Activated naive CD4-positive, alpha-beta T cell treated with anti-CD3 and anti-CD28 coated beads, Interleukin-2, amount 50 U/mL, for 72 hours (primary cell): ENCODE data around the gene FHAD1. TPM values are rescaled to one million over a fixed set of nuclear protein-coding genes. Genes with fewer than 3 reads are reported as not detected.
"Not testable (repeated sequence)": the region's sequence is repeated elsewhere in the genome, so short reads cannot be mapped to it uniquely, and the experiment has no call there.

Experiments used
- ATAC-seq, 2 donors: fragments of 150-1000 bp; cut with Tn5 transposase; 2 replicates each; pipeline ENCODE4 v1.10.0; 2021; ENCODE audit warnings: mild to moderate bottlenecking in 2 of 2, moderate library complexity in 2 of 2
- DNase-seq, 2 donors: peaks; one replicate each; pipeline ENCODE4 v3.0.0; 2021 to 2022; ENCODE audit warnings: low spot score in 2 of 2
- H3K27ac Mint-ChIP-seq, 2 donors: one replicate each; pipeline ENCODE4 v1.8.0; 2022; ENCODE audit warnings: mild to moderate bottlenecking in 2 of 2, mixed read lengths in 2 of 2
- H3K36me3 Mint-ChIP-seq, 2 donors: one replicate each; pipeline ENCODE4 v1.8.0; 2022; ENCODE audit warnings: mixed read lengths in 2 of 2
- H3K9me3 Mint-ChIP-seq, 2 donors: one replicate each; pipeline ENCODE4 v1.8.0; 2022; ENCODE audit warnings: mixed read lengths in 2 of 2
- total RNA-seq, 2 donors: library from RNA; stranded (reverse); gene quantifications; one replicate each; pipeline ENCODE4 v1.2.3, GENCODE V29; 2022

The FHAD1 gene
- total RNA-seq, 2 donors from 2014 or later, result 0.27 TPM; not detected in 1

DNA sequence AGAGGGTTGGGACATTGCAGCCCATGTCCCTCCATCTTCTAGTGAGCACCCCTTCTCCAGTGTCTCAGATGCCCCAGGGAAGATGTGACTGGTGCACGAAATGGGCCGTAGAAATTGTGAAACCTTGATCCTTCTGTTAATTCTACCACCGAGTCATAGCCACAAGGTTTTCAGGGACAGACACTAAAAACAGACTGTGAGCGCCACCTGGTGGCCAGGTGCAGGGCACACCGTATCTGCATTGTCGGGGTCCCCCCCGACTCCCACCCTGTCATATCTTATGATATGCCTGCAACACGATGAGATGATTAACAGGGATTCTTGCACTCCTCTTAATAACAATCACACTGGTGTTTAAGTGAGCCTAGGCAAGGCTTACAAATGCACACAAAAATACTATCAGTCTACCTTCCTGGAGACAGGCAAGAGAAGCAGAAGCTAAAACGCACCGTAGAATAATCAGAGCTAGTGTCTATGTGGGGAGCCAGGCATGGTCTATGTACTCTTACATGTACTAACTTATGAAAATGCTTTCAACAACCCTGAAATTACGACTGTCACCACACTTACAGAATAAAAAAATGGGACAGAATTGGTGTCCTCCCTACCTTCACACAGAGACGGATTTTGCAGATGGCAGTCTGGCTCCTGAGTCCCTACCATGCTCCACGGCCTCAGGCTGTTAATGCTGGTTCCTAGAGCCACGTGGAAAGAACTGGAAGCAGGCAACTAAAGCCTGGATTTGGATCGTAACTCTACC, 57.9 kb downstream of the FHAD1 start:
- no peaks in the 10 kb centered on the region for H3K9me3 Mint-ChIP-seq
- H3K36me3 Mint-ChIP-seq, result no peaks in the 10 kb centered on the region
- no peak overlapping the region for H3K27ac Mint-ChIP-seq
- ATAC-seq, result peak; percentile 73 to 81
- DNase-seq, result peak in 1 of 2 donors; percentile 79

DNA sequence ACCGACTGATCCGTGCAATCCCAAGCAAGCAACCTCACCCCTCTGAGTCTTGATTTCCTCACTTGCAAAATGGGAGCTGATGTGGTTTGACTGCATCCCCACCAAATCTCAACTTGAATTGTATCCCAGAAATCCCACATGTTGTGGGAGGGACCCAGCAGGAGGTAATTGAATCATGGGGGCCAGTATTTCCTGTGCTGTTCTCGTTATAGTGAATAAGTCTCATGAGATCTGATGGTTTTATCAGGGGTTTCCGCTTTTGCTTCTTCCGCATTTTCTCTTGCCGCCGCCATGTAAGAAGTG, 58.4 kb downstream of the FHAD1 start:
- no peak for DNase-seq
- Mint-ChIP-seq H3K27ac (no peak overlapping the region), H3K36me3 (no peaks in the 10 kb centered on the region), H3K9me3 (no peaks in the 10 kb centered on the region)
- no peak for ATAC-seq

DNA sequence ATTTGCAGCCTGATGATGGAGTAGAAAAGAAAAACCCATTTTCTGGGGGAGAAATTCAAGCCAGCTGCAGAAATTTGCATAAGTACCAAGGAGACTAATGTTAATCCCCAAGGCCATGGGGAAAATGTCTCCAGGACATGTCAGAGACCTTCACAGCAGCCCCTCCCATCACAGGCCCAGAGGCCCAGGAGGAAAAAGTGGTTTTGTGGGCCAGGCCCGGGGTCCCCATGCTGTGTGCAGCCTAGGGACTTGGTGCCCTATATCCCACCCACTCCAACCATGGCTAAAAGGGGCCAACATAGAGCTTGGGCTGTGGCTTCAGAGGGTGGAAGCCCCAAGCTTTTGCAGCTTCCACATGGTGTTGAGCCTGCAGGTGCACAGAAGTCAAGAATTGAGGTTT, 59.3 kb downstream of the FHAD1 start:
- H3K36me3 Mint-ChIP-seq, H3K27ac Mint-ChIP-seq, ATAC-seq, H3K9me3 Mint-ChIP-seq, DNase-seq: not testable (repeated sequence)

DNA sequence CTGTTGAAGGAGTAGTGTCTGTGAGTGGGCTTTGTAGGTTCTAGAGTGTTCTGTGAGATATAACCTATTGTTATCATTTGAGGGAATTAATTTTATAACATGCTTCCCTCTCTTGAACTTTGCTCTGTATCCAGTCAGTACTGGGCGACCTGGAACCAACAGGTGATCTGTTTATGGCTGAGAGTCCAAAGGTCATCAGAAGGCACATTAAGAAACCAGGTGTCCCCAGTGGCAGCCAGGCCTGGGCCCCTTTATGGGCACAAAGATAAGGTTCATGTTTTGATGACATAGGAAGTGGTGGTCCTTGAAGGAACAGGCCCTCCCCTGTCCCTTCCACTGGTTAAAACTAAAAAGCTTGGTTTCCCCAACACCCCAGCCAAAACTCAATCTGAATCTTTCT, 61.1 kb downstream of the FHAD1 start:
- peaks cover 0 to 5% of the 10 kb centered on the region in 2 donors for H3K9me3 Mint-ChIP-seq

GRCh38 chr1:15308621-15309027, 61.6 kb downstream of the FHAD1 start:
- ATAC-seq, result no peak
- peaks cover 0 to 5% of the 10 kb centered on the region in 2 donors for H3K9me3 Mint-ChIP-seq
- H3K27ac Mint-ChIP-seq, result no peak overlapping the region
- peaks cover 5% of the 10 kb centered on the region in 2 donors for H3K36me3 Mint-ChIP-seq
- no peak for DNase-seq

More for the DNA sequence above, 61.1 kb downstream of the FHAD1 start:
- Mint-ChIP-seq H3K36me3 (peaks cover 5% of the 10 kb centered on the region in 2 donors), H3K27ac (no peak overlapping the region)
- DNase-seq, result no peak
- ATAC-seq, result no peak

GRCh38 chr1:15309687-15310086, 62.7 kb downstream of the FHAD1 start:
- H3K27ac Mint-ChIP-seq, result no peak overlapping the region
- H3K36me3 Mint-ChIP-seq, result peaks cover 5% of the 10 kb centered on the region in 2 donors
- DNase-seq, result no peak
- H3K9me3 Mint-ChIP-seq, result peaks cover 0 to 5% of the 10 kb centered on the region in 2 donors
- ATAC-seq, result no peak

GRCh38 chr1:15310544-15310943, 63.5 kb downstream of the FHAD1 start:
- H3K36me3 Mint-ChIP-seq, result peaks cover 5% of the 10 kb centered on the region in 2 donors
- DNase-seq (no peak), ATAC-seq (no peak)
- no peak overlapping the region for H3K27ac Mint-ChIP-seq
- peaks cover 0 to 5% of the 10 kb centered on the region in 2 donors for H3K9me3 Mint-ChIP-seq

DNA sequence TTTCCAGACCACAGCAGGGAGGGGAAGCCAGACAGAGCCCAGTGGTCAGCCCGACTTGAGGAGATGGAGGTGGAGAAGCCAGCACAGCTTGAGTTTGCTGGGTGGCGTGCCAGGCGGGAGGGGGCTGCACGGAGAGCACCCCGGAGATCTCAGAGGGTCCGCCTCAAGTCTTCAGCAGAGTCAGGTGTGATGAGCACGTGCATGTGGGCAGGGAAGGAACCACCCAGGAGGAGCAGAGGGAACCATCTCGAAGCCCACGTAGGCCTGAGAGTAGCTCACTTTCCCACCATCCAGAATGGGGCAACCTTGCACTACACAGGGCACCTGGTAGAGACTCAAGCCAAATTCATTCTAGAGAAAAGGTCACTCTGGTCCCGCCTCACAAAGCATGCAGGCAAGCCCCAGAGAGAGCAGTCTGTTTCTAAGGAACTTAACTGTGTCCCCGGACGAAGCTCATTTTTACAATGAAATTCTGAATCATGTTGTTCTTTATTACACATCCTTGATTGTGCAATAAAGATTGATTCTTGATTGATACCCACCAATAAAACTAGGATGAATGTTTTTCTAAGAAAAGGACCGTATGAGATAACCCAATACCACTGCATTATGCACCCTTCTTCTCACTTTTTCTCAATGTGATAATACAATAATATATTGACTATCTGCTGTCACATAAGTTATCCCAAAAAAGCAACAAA, 64.2 kb downstream of the FHAD1 start:
- H3K27ac Mint-ChIP-seq, result no peak overlapping the region
- H3K9me3 Mint-ChIP-seq, result peaks cover 0 to 5% of the 10 kb centered on the region in 2 donors
- ATAC-seq, result no peak

DNA sequence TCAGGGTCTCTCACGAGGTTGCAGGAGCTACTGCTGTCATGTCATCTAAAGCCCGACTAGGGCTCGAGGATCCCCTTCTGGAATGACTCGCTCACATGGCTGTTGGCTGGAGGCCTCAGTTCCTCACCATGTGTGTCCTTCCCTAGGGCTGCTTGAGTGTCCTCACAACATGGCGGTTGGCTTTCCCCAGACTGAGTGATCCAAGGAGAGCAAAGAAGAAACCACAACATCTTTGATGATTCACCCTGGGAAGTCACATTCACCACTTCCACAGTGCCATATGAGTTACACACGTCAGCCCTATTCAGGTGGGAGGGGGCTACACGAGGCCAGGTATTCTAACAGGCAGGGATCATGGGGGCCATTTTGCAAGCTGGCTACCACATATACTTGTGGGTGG, 64.9 kb downstream of the FHAD1 start:
- ATAC-seq (peak; percentile 26 to 63), DNase-seq (no peak)
- Mint-ChIP-seq H3K36me3 (peaks cover 5% of the 10 kb centered on the region in 2 donors), H3K27ac (no peak overlapping the region), H3K9me3 (peaks cover 0 to 5% of the 10 kb centered on the region in 2 donors)

More for the DNA sequence above, 64.2 kb downstream of the FHAD1 start:
- no peak for DNase-seq
- H3K36me3 Mint-ChIP-seq, result peaks cover 5% of the 10 kb centered on the region in 2 donors

DNA sequence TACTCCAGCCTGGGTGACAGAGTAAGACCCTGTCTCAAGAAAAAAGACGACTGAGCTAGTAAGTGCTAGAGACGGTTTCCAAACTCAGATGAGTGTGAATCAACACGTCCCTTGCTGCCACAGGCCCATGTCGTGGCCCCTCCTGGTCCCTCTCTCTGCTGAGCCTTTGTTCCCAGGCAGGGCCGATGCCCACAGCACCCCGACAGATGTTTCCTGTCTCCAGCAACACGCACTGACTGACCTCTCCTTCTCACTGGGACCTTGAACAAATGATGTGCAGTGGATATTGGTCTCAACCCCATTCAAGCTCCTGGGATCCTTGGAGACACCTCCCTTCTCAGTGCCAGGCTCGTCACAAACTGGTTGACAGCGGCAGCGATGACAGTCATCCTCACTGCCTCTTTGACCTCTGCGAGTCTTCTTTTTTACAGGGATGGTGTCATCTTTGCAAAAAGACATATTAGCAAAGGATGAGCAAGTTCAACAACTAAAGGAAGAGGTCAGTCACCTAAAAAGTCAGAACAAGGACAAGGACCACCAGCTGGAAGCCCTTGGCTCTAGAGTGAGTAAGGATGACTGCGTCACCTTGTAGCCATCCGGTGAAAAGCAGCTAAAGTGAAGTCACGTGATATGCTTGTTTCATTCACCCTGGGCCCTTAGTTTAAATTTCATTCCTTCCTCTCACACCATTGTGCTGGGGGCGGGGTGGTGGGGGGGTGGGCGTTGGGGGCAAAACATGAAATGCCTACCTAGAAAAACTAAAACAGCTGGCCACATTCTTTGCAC, 65.8 kb downstream of the FHAD1 start:
- no peak for ATAC-seq
- H3K9me3 Mint-ChIP-seq, result peaks cover 0 to 5% of the 10 kb centered on the region in 2 donors
- H3K36me3 Mint-ChIP-seq, result peaks cover 5% of the 10 kb centered on the region in 2 donors

GRCh38 chr1:15314328-15315281, 67.6 kb downstream of the FHAD1 start:
- Mint-ChIP-seq H3K9me3 (peaks cover 0 to 5% of the 10 kb centered on the region in 2 donors), H3K36me3 (peaks cover 5% of the 10 kb centered on the region in 2 donors), H3K27ac (no peak overlapping the region)
- no peak for DNase-seq
- ATAC-seq, result no peak

More for the DNA sequence above, 65.8 kb downstream of the FHAD1 start:
- DNase-seq, result no peak
- no peak overlapping the region for H3K27ac Mint-ChIP-seq

GRCh38 chr1:15315815-15316214, 68.8 kb downstream of the FHAD1 start:
- no peak overlapping the region for H3K27ac Mint-ChIP-seq

DNA sequence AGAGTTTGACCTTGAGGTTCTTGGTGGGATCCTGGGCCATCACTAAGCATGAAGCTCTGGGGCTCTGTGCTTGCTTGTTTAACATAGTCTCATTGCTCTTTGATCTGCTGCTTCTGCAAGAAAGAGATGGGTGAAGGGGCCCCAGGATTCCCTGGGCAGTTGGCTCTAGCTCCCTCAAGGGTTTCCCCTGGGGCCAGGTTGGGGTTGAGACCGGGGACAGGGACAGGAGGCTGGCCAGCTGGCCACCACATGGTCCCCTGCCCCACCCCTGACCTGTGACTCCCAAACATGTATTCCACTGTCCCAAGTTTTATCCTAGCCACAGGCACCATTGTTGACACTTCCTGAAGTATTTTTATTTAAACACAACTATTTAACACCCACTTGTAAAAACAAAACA, 69.5 kb downstream of the FHAD1 start:
- Mint-ChIP-seq H3K27ac (no peak overlapping the region), H3K36me3 (peaks cover 5% of the 10 kb centered on the region in 2 donors), H3K9me3 (peaks cover 0 to 9% of the 10 kb centered on the region in 2 donors)
- DNase-seq (no peak), ATAC-seq (no peak)

More at GRCh38 chr1:15315815-15316214, 68.8 kb downstream of the FHAD1 start:
- Mint-ChIP-seq H3K36me3 (peaks cover 5% of the 10 kb centered on the region in 2 donors), H3K9me3 (peaks cover 0 to 9% of the 10 kb centered on the region in 2 donors)
- DNase-seq, result no peak
- ATAC-seq, result no peak

GRCh38 chr1:15320267-15320666, 73.2 kb downstream of the FHAD1 start:
- Mint-ChIP-seq H3K27ac (no peak overlapping the region), H3K36me3 (no peaks in the 10 kb centered on the region), H3K9me3 (peaks cover 0 to 5% of the 10 kb centered on the region in 2 donors)
- DNase-seq (no peak), ATAC-seq (no peak)

- H3K27ac Mint-ChIP-seq, result no peak overlapping the region
- ATAC-seq, result no peak
- DNase-seq, result no peak
- H3K9me3 Mint-ChIP-seq, result peaks cover 0 to 5% of the 10 kb centered on the region in 2 donors
- no peaks in the 10 kb centered on the region for H3K36me3 Mint-ChIP-seq
Measured at GRCh38 chr1:15321601-15322000, 74.6 kb downstream of the FHAD1 start.
